Stimulated activated CD8-positive, alpha-beta memory T cell treated with anti-CD3 and anti-CD28 coated beads, Interleukin-12 subunit alpha, Interleukin-12 subunit beta, amount 100 ng/mL, for 1 hour (primary cell): Measurements from ENCODE around the gene FAR2.

Experiments
- DNase-seq: peaks from one replicate; pipeline ENCODE4 v3.0.0-alpha.2; 2020; ENCODE audit warnings: low read depth

FAR2 gene

GRCh38 chr12:29204521-29204920 lies 55.4 kb downstream of the FAR2 start:
- no peak for DNase-seq

- DNase-seq, result no peak
These were observed 58.0 kb downstream of the FAR2 start for GRCh38 chr12:29207120-29207519.

- DNase-seq, result no peak
These were observed 59.0 kb downstream of the FAR2 start for GRCh38 chr12:29208060-29208459.

GRCh38 chr12:29208936-29209701 lies 60.0 kb downstream of the FAR2 start:
- no peak for DNase-seq

- DNase-seq, result no peak
These were observed 62.6 kb downstream of the FAR2 start for GRCh38 chr12:29211696-29212095.

GRCh38 chr12:29212682-29213403 lies 63.8 kb downstream of the FAR2 start:
- no peak for DNase-seq

- DNase-seq, result no peak
These were observed 67.2 kb downstream of the FAR2 start for GRCh38 chr12:29216266-29216665.

GRCh38 chr12:29216797-29217575 lies 67.9 kb downstream of the FAR2 start:
- DNase-seq, result no peak

GRCh38 chr12:29220632-29221336 lies 71.7 kb downstream of the FAR2 start:
- no peak for DNase-seq

- no peak for DNase-seq
These were observed 73.1 kb downstream of the FAR2 start for GRCh38 chr12:29222200-29222599.

- DNase-seq, result no peak
These were observed 74.3 kb downstream of the FAR2 start for GRCh38 chr12:29223426-29223825.

- DNase-seq, result no peak
These were observed 75.0 kb downstream of the FAR2 start for GRCh38 chr12:29223956-29224543.

GRCh38 chr12:29224572-29224971 lies 75.5 kb downstream of the FAR2 start:
- no peak for DNase-seq

- DNase-seq, result no peak
These were observed 76.8 kb downstream of the FAR2 start for GRCh38 chr12:29225834-29226233.

GRCh38 chr12:29226616-29227015 lies 77.5 kb downstream of the FAR2 start:
- no peak for DNase-seq

GRCh38 chr12:29228474-29229157 lies 79.5 kb downstream of the FAR2 start:
- DNase-seq, result no peak

GRCh38 chr12:29229158-29229505 lies 80.1 kb downstream of the FAR2 start:
- DNase-seq, result no peak

- no peak for DNase-seq
These were observed 80.9 kb downstream of the FAR2 start for GRCh38 chr12:29229937-29230336.

- DNase-seq, result no peak
These were observed 81.9 kb downstream of the FAR2 start for GRCh38 chr12:29230800-29231560.

GRCh38 chr12:29232086-29232485 lies 83.0 kb downstream of the FAR2 start:
- DNase-seq, result no peak

GRCh38 chr12:29234552-29234951 lies 85.5 kb downstream of the FAR2 start:
- no peak for DNase-seq
